Spinal cord (tissue), 10 donors: Measurements from ENCODE around the gene ANTXRL. TPM values are rescaled to one million over a fixed set of nuclear protein-coding genes. Genes with fewer than 3 reads are reported as not detected.
"Not testable (repeated sequence)": the region's sequence is repeated elsewhere in the genome, so short reads cannot be mapped to it uniquely, and the experiment has no call there.

Source experiments
- DNase-seq, 6 donors: peaks; one replicate each; pipeline versions ENCODE4 v3.0.0 to v3.0.0-alpha.2; 2013 to 2015; ENCODE audit warnings: low spot score in 6 of 6, low read depth in 4 of 6
- H3K27ac ChIP-seq: one replicate; pipeline ENCODE4 v1.5.1; 2013; ENCODE audit warnings: low read depth, low read length, control low read depth
- H3K27me3 ChIP-seq: one replicate; pipeline ENCODE4 v1.6.1; 2013; ENCODE audit warnings: low read length; ENCODE audit not compliant: control insufficient read depth, insufficient read depth
- H3K36me3 ChIP-seq: one replicate; pipeline ENCODE4 v1.6.1; 2013; ENCODE audit warnings: low read length; ENCODE audit not compliant: control insufficient read depth, insufficient read depth
- H3K4me1 ChIP-seq: one replicate; pipeline ENCODE4 v1.6.1; 2013; ENCODE audit warnings: low read length; ENCODE audit not compliant: control insufficient read depth, insufficient read depth
- H3K4me3 ChIP-seq: one replicate; pipeline ENCODE4 v1.5.1; 2013; ENCODE audit warnings: low read depth, low read length, control low read depth
- H3K9me3 ChIP-seq: one replicate; pipeline ENCODE4 v1.6.1; 2013; ENCODE audit warnings: low read length; ENCODE audit not compliant: control insufficient read depth, insufficient read depth
- WGBS: methylation state at CpG from one replicate; pipeline ENCODE4 v1.1.5; 2013; ENCODE audit warnings: missing lambda C conversion rate; ENCODE audit not compliant: insufficient coverage; 5-methylcytosine and 5-hydroxymethylcytosine counted together
- polyA plus RNA-seq, 2 donors: library from polyadenylated mRNA; unstranded; fragments of 120-200 nt; gene quantifications; one replicate each; pipeline ENCODE4 v1.2.1, GENCODE V29; 2013; ENCODE audit not compliant: insufficient read length in 2 of 2
- total RNA-seq, 2 donors: library from RNA; depleted of rRNA in 1 of 2; stranded (reverse); fragments of 120-200 nt in 1 of 2; fragments of >200 nt in 1 of 2; gene quantifications; one replicate each; pipeline versions ENCODE4 v1.2.3 to v1.2.4, GENCODE V29; 2013 to 2014
- donor health status: healthy.

The ANTXRL gene
- total and polyA plus RNA-seq, 4 donors, result 0.06 TPM; not detected in 3

- Histone ChIP-seq H3K4me1 (peaks cover 29% of the 10 kb centered on the region), H3K27me3 (no peaks in the 10 kb centered on the region), H3K9me3 (no peaks in the 10 kb centered on the region), H3K27ac (no peak overlapping the region), H3K4me3 (no peak overlapping the region), H3K36me3 (no peaks in the 10 kb centered on the region)
- DNase-seq, result no peak
- WGBS, result 82% methylated on average over 4 of the region's 5 CpGs
These were observed 14.4 kb downstream of the ANTXRL start for GRCh38 chr10:46301056-46301645.

GRCh38 chr10:46301721-46302479 is 15.1 kb downstream of the ANTXRL start:
- H3K9me3 ChIP-seq, result no peaks in the 10 kb centered on the region
- WGBS, result 82% methylated on average over 13 of the region's 13 CpGs
- DNase-seq, result no peak

GRCh38 chr10:46302765-46303352 is 16.1 kb downstream of the ANTXRL start:
- WGBS, result 100% methylated on average over 2 of the region's 5 CpGs

More at GRCh38 chr10:46301721-46302479, 15.1 kb downstream of the ANTXRL start:
- no peaks in the 10 kb centered on the region for H3K36me3 ChIP-seq
- no peaks in the 10 kb centered on the region for H3K27me3 ChIP-seq
- H3K4me3 ChIP-seq, result no peak overlapping the region
- H3K4me1 ChIP-seq, result peaks cover 29% of the 10 kb centered on the region
- no peak overlapping the region for H3K27ac ChIP-seq

GRCh38 chr10:46304062-46304461 is 17.3 kb downstream of the ANTXRL start:
- DNase-seq, result peak in 2 of 6 donors; percentile 52 to 53
- H3K36me3 ChIP-seq, result no peaks in the 10 kb centered on the region
- no CpG with 5 or more reads among the region's 3 CpGs for WGBS
- no peak overlapping the region for H3K4me3 ChIP-seq
- no peak overlapping the region for H3K27ac ChIP-seq
- H3K27me3 ChIP-seq, result no peaks in the 10 kb centered on the region
- peaks cover 31% of the 10 kb centered on the region for H3K4me1 ChIP-seq
- H3K9me3 ChIP-seq, result no peaks in the 10 kb centered on the region

More at GRCh38 chr10:46302765-46303352, 16.1 kb downstream of the ANTXRL start:
- H3K27me3 ChIP-seq, H3K27ac ChIP-seq, H3K9me3 ChIP-seq, H3K36me3 ChIP-seq, H3K4me3 ChIP-seq, DNase-seq: not testable (repeated sequence)
- H3K4me1 ChIP-seq, result peaks cover 31% of the 10 kb centered on the region

GRCh38 chr10:46304671-46305070 is 17.9 kb downstream of the ANTXRL start:
- not testable (repeated sequence) for H3K4me3 ChIP-seq, H3K36me3 ChIP-seq, DNase-seq, H3K27ac ChIP-seq, H3K27me3 ChIP-seq, H3K9me3 ChIP-seq
- 75% methylated on average over 2 of the region's 5 CpGs for WGBS
- peaks cover 26% of the 10 kb centered on the region for H3K4me1 ChIP-seq

GRCh38 chr10:46305079-46305818 is 18.5 kb downstream of the ANTXRL start:
- no peak overlapping the region for H3K27ac ChIP-seq
- H3K27me3 ChIP-seq, result no peaks in the 10 kb centered on the region
- WGBS, result 78% methylated on average over 5 of the region's 10 CpGs
- no peaks in the 10 kb centered on the region for H3K36me3 ChIP-seq
- no peak for DNase-seq
- no peaks in the 10 kb centered on the region for H3K9me3 ChIP-seq
- peaks cover 20% of the 10 kb centered on the region for H3K4me1 ChIP-seq
- no peak overlapping the region for H3K4me3 ChIP-seq

- Histone ChIP-seq H3K9me3 (no peaks in the 10 kb centered on the region), H3K36me3 (no peaks in the 10 kb centered on the region), H3K4me1 (peaks cover 17% of the 10 kb centered on the region), H3K4me3 (no peak overlapping the region), H3K27me3 (no peaks in the 10 kb centered on the region), H3K27ac (no peak overlapping the region)
- no peak for DNase-seq
- 100% methylated on average over 1 of the region's 1 CpG for WGBS
These were observed 19.2 kb downstream of the ANTXRL start for GRCh38 chr10:46305986-46306385.

GRCh38 chr10:46306516-46307184 is 19.9 kb downstream of the ANTXRL start:
- H3K9me3 ChIP-seq, result no peaks in the 10 kb centered on the region
- no peaks in the 10 kb centered on the region for H3K36me3 ChIP-seq
- H3K4me3 ChIP-seq, result no peak overlapping the region
- H3K27ac ChIP-seq, result no peak overlapping the region
- H3K27me3 ChIP-seq, result no peaks in the 10 kb centered on the region
- no peak for DNase-seq
- peaks cover 13% of the 10 kb centered on the region for H3K4me1 ChIP-seq
- 93% methylated on average over 2 of the region's 5 CpGs for WGBS
